ENCODE data around the gene WDR7.

The WDR7 gene

GRCh38 chr18:56973487-56973886, 322.3 kb downstream of the WDR7 start:
- ATAC-seq (ENCODE audit: low read depth) = no peak
- no peaks in the 10 kb centered on the region for H3K27me3 ChIP-seq (ENCODE audit: insufficient read depth, poor library complexity, severe bottlenecking)
- H3K36me3 ChIP-seq (ENCODE audit: low read depth) = no peaks in the 10 kb centered on the region
- DNase-seq (ENCODE audit: low spot score) = no peak
- H3K27ac ChIP-seq (ENCODE audit: poor library complexity, severe bottlenecking) = no peak overlapping the region
- no peaks in the 10 kb centered on the region for H3K4me1 ChIP-seq (ENCODE audit: insufficient read depth, poor library complexity, severe bottlenecking)
- H3K9me3 ChIP-seq (ENCODE audit: severe bottlenecking) = no peaks in the 10 kb centered on the region
- no peak overlapping the region for H3K4me3 ChIP-seq (ENCODE audit: severe bottlenecking)
- TF ChIP-seq CTCF (IDR thresholded peaks at IDR 0.05; ENCODE audit: poor library complexity, severe bottlenecking) = no peak

GRCh38 chr18:56974141-56974540, 323.0 kb downstream of the WDR7 start:
- TF ChIP-seq CTCF (IDR thresholded peaks at IDR 0.05; ENCODE audit: poor library complexity, severe bottlenecking) = no peak
- no peak overlapping the region for H3K27ac ChIP-seq (ENCODE audit: poor library complexity, severe bottlenecking)
- H3K27me3 ChIP-seq (ENCODE audit: insufficient read depth, poor library complexity, severe bottlenecking) = no peaks in the 10 kb centered on the region
- no peak for DNase-seq (ENCODE audit: low spot score)
- H3K4me1 ChIP-seq (ENCODE audit: insufficient read depth, poor library complexity, severe bottlenecking) = no peaks in the 10 kb centered on the region
- H3K4me3 ChIP-seq (ENCODE audit: severe bottlenecking) = no peak overlapping the region
- H3K9me3 ChIP-seq (ENCODE audit: severe bottlenecking) = no peaks in the 10 kb centered on the region
- no peaks in the 10 kb centered on the region for H3K36me3 ChIP-seq (ENCODE audit: low read depth)
- ATAC-seq (ENCODE audit: low read depth) = no peak

GRCh38 chr18:56975276-56975675, 324.1 kb downstream of the WDR7 start:
- no peak for DNase-seq (ENCODE audit: low spot score)
- no peaks in the 10 kb centered on the region for H3K27me3 ChIP-seq (ENCODE audit: insufficient read depth, poor library complexity, severe bottlenecking)
- TF ChIP-seq CTCF (IDR thresholded peaks at IDR 0.05; ENCODE audit: poor library complexity, severe bottlenecking) = no peak

GRCh38 chr18:56977309-56977708, 326.1 kb downstream of the WDR7 start:
- Histone ChIP-seq H3K4me3 (ENCODE audit: severe bottlenecking) (no peak overlapping the region), H3K9me3 (ENCODE audit: severe bottlenecking) (no peaks in the 10 kb centered on the region), H3K4me1 (ENCODE audit: insufficient read depth, poor library complexity, severe bottlenecking) (no peaks in the 10 kb centered on the region), H3K36me3 (ENCODE audit: low read depth) (no peaks in the 10 kb centered on the region), H3K27ac (ENCODE audit: poor library complexity, severe bottlenecking) (no peak overlapping the region), H3K27me3 (ENCODE audit: insufficient read depth, poor library complexity, severe bottlenecking) (no peaks in the 10 kb centered on the region)
- ATAC-seq (ENCODE audit: low read depth) (no peak), DNase-seq (ENCODE audit: low spot score) (no peak)
- no peak for TF ChIP-seq CTCF (IDR thresholded peaks at IDR 0.05; ENCODE audit: poor library complexity, severe bottlenecking)

More at GRCh38 chr18:56975276-56975675, 324.1 kb downstream of the WDR7 start:
- no peak for ATAC-seq (ENCODE audit: low read depth)
- H3K27ac ChIP-seq (ENCODE audit: poor library complexity, severe bottlenecking) = no peak overlapping the region
- no peaks in the 10 kb centered on the region for H3K36me3 ChIP-seq (ENCODE audit: low read depth)
- no peaks in the 10 kb centered on the region for H3K9me3 ChIP-seq (ENCODE audit: severe bottlenecking)
- H3K4me1 ChIP-seq (ENCODE audit: insufficient read depth, poor library complexity, severe bottlenecking) = no peaks in the 10 kb centered on the region
- H3K4me3 ChIP-seq (ENCODE audit: severe bottlenecking) = no peak overlapping the region

- DNase-seq (ENCODE audit: low spot score) (no peak), ATAC-seq (ENCODE audit: low read depth) (no peak)
- H3K27ac ChIP-seq (ENCODE audit: poor library complexity, severe bottlenecking) = no peak overlapping the region
- H3K27me3 ChIP-seq (ENCODE audit: insufficient read depth, poor library complexity, severe bottlenecking) = no peaks in the 10 kb centered on the region
- no peak overlapping the region for H3K4me3 ChIP-seq (ENCODE audit: severe bottlenecking)
- no peak for TF ChIP-seq CTCF (IDR thresholded peaks at IDR 0.05; ENCODE audit: poor library complexity, severe bottlenecking)
- no peaks in the 10 kb centered on the region for H3K4me1 ChIP-seq (ENCODE audit: insufficient read depth, poor library complexity, severe bottlenecking)
- no peaks in the 10 kb centered on the region for H3K9me3 ChIP-seq (ENCODE audit: severe bottlenecking)
- no peaks in the 10 kb centered on the region for H3K36me3 ChIP-seq (ENCODE audit: low read depth)
Observed at GRCh38 chr18:56977771-56978170, 326.6 kb downstream of the WDR7 start.
